OCI-LY7 (cell line): Measurements from ENCODE around the gene FBH1. TPM values are rescaled to one million over a fixed set of nuclear protein-coding genes. Genes with fewer than 3 reads are reported as not detected.
"Not testable (repeated sequence)": the region's sequence is repeated elsewhere in the genome, so short reads cannot be mapped to it uniquely, and the experiment has no call there.

Source experiments
- BruUV-seq: library from RNA; stranded (reverse); fragments of 400-500 nt; replicated peaks from 2 replicates; lab custom pipeline; 2021; lab: Mats Ljungman, UMichigan
- CTCF ChIA-PET: fragments of 300-600 bp; sonication (Branson Sonifier 250); formaldehyde crosslinking; loops from one replicate; lab custom pipeline; 2022; ENCODE audit warnings: antibody characterized with exemption; ENCODE audit not compliant: unreplicated experiment; lab: Charles Lee
- POLR2A ChIA-PET: fragments of 300-600 bp; sonication (Branson Sonifier 250); formaldehyde crosslinking; loops from one replicate; lab custom pipeline; 2022; ENCODE audit warnings: antibody characterized with exemption; lab: Charles Lee
- DNase-seq: peaks from one replicate; pipeline ENCODE4 v3.0.0-alpha.2; 2015; ENCODE audit warnings: low spot score
- H2AFZ ChIP-seq: fragments of 200-600 bp; sonication (generic), shearing (Covaris generic); 2 replicates; pipeline ENCODE4 v1.6.1; 2014; ENCODE audit warnings: mild to moderate bottlenecking, antibody characterized with exemption, low read length, moderate library complexity
- H3K27ac ChIP-seq: fragments of 200-600 bp; sonication (generic); 2 replicates; pipeline ENCODE4 v1.5.1; 2014; ENCODE audit warnings: mixed run types, low read depth, mild to moderate bottlenecking, moderate library complexity, low read length, inconsistent platforms; ENCODE audit not compliant: poor library complexity, severe bottlenecking
- H3K36me3 ChIP-seq: fragments of 200-600 bp; sonication (generic); 2 replicates; pipeline ENCODE4 v1.6.1; 2014; ENCODE audit warnings: mild to moderate bottlenecking, antibody characterized with exemption, low read length, moderate library complexity, mixed read lengths; ENCODE audit not compliant: insufficient read depth
- H3K4me1 ChIP-seq: fragments of 200-600 bp; sonication (generic); 2 replicates; pipeline ENCODE4 v1.5.1; 2014; ENCODE audit warnings: mild to moderate bottlenecking, low read length; ENCODE audit not compliant: insufficient read depth, poor library complexity, severe bottlenecking
- H3K4me2 ChIP-seq: fragments of 200-600 bp; sonication (generic); 2 replicates; pipeline ENCODE4 v1.6.1; 2014; ENCODE audit warnings: mild to moderate bottlenecking, low read length
- H3K4me3 ChIP-seq: fragments of 200-600 bp; sonication (generic); 2 replicates; pipeline ENCODE4 v1.5.1; 2014; ENCODE audit warnings: mild to moderate bottlenecking, low read depth, low read length; ENCODE audit not compliant: poor library complexity, severe bottlenecking
- H3K79me2 ChIP-seq: fragments of 200-600 bp; sonication (generic); 2 replicates; pipeline ENCODE4 v1.6.1; 2016; ENCODE audit warnings: low read depth, mild to moderate bottlenecking, low read length, moderate library complexity, mixed read lengths; ENCODE audit not compliant: insufficient read depth
- H3K9me2 ChIP-seq: fragments of 200-600 bp; sonication (generic); 2 replicates; pipeline ENCODE4 v1.6.1; 2016; ENCODE audit warnings: mild to moderate bottlenecking, low read length, mixed read lengths; ENCODE audit not compliant: insufficient read depth
- H3K9me3 ChIP-seq: fragments of 200-600 bp; sonication (generic); 2 replicates; pipeline ENCODE4 v1.6.1; 2014; ENCODE audit warnings: mild to moderate bottlenecking, mixed run types, low read length, mixed read lengths
- H4K20me1 ChIP-seq: fragments of 200-600 bp; sonication (generic); 2 replicates; pipeline ENCODE4 v1.6.1; 2014; ENCODE audit warnings: mild to moderate bottlenecking, antibody characterized with exemption, low read length, moderate library complexity, mixed read lengths; ENCODE audit not compliant: insufficient read depth
- EZH2phosphoT487 ChIP-seq: fragments of 200-600 bp; sonication (generic); IDR thresholded peaks from 2 replicates; pipeline ENCODE4 v1.6.1; 2018; ENCODE audit warnings: low read depth, borderline replicate concordance, mild to moderate bottlenecking, mixed run types, antibody characterized with exemption, low read length, moderate library complexity, mixed read lengths
- intact Hi-C: fragments of 100-400 bp; cut with micrococcal nuclease; formaldehyde crosslinking; loops from one replicate; pipeline ENCODE4 v1.10.0; 2022; ENCODE audit not compliant: unreplicated experiment
- total RNA-seq, 2 experiments: library from RNA; depleted of rRNA in 1 of 2; stranded (reverse); fragments of >200 nt in 1 of 2; shearing (Covaris generic) in 1 of 2; gene quantifications; 2 replicates each; pipeline ENCODE4 v1.2.3, GENCODE V29; 2014 to 2022
- TF ChIP-seq, protein P1 (sequence below): fragments of 200-600 bp; sonication (generic); conservative IDR thresholded peaks from 2 replicates; pipeline ENCODE4 v1.5.1; 2014; ENCODE audit warnings: mild to moderate bottlenecking, antibody characterized with exemption, low read length, moderate library complexity, mixed read lengths

The FBH1 gene
- total RNA-seq, 2 experiments from 2014 or later, result 58.1 to 65.6 TPM

GRCh38 chr10:5860066-5860465 lies 30.0 kb upstream of the FBH1 start:
- intact Hi-C loops, result no loop called here
- Histone ChIP-seq H3K27ac (no peak overlapping the region), H3K4me2 (no peak overlapping the region), H4K20me1 (no peaks in the 10 kb centered on the region), H3K9me3 (no peaks in the 10 kb centered on the region), H2AFZ (no peak overlapping the region), H3K4me1 (peaks cover 13% of the 10 kb centered on the region), H3K9me2 (no peaks in the 10 kb centered on the region), H3K36me3 (no peaks in the 10 kb centered on the region), H3K4me3 (no peak overlapping the region), H3K79me2 (no peaks in the 10 kb centered on the region)
- TF ChIP-seq, protein P1, sequence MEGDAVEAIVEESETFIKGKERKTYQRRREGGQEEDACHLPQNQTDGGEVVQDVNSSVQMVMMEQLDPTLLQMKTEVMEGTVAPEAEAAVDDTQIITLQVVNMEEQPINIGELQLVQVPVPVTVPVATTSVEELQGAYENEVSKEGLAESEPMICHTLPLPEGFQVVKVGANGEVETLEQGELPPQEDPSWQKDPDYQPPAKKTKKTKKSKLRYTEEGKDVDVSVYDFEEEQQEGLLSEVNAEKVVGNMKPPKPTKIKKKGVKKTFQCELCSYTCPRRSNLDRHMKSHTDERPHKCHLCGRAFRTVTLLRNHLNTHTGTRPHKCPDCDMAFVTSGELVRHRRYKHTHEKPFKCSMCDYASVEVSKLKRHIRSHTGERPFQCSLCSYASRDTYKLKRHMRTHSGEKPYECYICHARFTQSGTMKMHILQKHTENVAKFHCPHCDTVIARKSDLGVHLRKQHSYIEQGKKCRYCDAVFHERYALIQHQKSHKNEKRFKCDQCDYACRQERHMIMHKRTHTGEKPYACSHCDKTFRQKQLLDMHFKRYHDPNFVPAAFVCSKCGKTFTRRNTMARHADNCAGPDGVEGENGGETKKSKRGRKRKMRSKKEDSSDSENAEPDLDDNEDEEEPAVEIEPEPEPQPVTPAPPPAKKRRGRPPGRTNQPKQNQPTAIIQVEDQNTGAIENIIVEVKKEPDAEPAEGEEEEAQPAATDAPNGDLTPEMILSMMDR, result no peak
- TF ChIP-seq EZH2phosphoT487, result no peak
- no peak for DNase-seq
- POLR2A ChIA-PET, result interaction anchor here (0.6 to 5.3 kb wide), 4 partner anchors 9 to 195 kb away, joined by 3 to 40 read pairs (median 5); no protein-coding TSS in a partner anchor
- CTCF ChIA-PET, result no interaction called here
- no TSS peak for BruUV-seq

DNA sequence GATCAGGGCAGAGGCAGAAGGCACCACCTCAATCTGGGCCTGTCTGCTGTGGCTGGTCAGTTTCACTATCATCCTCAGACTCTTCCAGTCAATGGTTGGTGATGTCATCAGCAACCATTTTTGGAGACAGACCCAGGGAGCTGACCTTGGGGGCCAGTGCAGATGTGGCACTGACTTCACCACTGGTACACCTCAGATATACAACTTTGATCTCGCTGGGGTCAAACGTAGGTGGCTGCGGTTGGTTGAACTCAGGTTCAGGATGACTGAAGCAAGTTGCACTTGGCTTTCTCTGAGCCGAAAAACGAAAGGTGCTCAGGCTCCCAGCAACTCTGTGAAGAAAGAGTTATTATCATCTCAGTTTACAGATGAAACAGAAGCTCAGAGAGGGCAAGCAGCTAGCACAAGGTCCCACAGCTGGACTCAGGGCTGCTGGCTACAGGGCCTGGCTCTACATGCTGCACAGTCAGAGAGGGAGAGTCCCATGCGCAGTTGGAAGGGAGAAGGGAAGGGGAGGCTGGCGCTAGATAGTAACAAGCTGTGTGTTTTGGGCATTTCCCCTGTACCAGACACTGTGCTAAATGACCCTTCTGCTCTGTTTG lies 27.6 kb upstream of the FBH1 start:
- H3K27ac ChIP-seq, result no peak overlapping the region
- H3K9me2 ChIP-seq, result no peaks in the 10 kb centered on the region
- no peaks in the 10 kb centered on the region for H3K36me3 ChIP-seq
- BruUV-seq, result no TSS peak
- peaks cover 13% of the 10 kb centered on the region for H3K4me1 ChIP-seq
- TF ChIP-seq, protein P1, result no peak
- TF ChIP-seq EZH2phosphoT487, result no peak
- CTCF ChIA-PET, result interaction anchor here (0.5 kb wide), 1 partner anchor 202 kb away, joined by 3 read pairs; no protein-coding TSS in a partner anchor
- intact Hi-C loops, result no loop called here
- no peak for DNase-seq
- H3K4me2 ChIP-seq, result peak overlapping the region; percentile 31; the same call in 1 of the 2 replicates
- H4K20me1 ChIP-seq, result no peaks in the 10 kb centered on the region
- 0 out of 2 replicates have a peak, but pooled peaks cover under 1% of the 10 kb centered on the region for H3K9me3 ChIP-seq
- H2AFZ ChIP-seq, result no peak overlapping the region
- POLR2A ChIA-PET, result interaction anchor here (0.6 to 1.3 kb wide), 4 partner anchors 10 to 70 kb away, joined by 3 to 6 read pairs (median 4); no protein-coding TSS in a partner anchor
- H3K4me3 ChIP-seq, result no peak overlapping the region
- no peaks in the 10 kb centered on the region for H3K79me2 ChIP-seq

- H3K36me3 ChIP-seq, H3K79me2 ChIP-seq, H3K9me2 ChIP-seq, intact Hi-C loops, H3K4me3 ChIP-seq, H4K20me1 ChIP-seq, H3K27ac ChIP-seq, H3K9me3 ChIP-seq, H3K4me2 ChIP-seq, DNase-seq, BruUV-seq, H2AFZ ChIP-seq: not testable (repeated sequence)
- H3K4me1 ChIP-seq, result peaks cover 13% of the 10 kb centered on the region
- POLR2A ChIA-PET, result interaction anchor here (1.0 to 1.3 kb wide), 4 partner anchors 10 to 24 kb away, joined by 3 to 6 read pairs (median 4); no protein-coding TSS in a partner anchor
- CTCF ChIA-PET, result interaction anchor here (0.5 kb wide), 1 partner anchor 203 kb away, joined by 3 read pairs; no protein-coding TSS in a partner anchor
Observed at GRCh38 chr10:5862981-5863685, 26.9 kb upstream of the FBH1 start.

GRCh38 chr10:5866451-5867081 lies 23.5 kb upstream of the FBH1 start:
- H3K79me2 ChIP-seq, intact Hi-C loops, H4K20me1 ChIP-seq, H3K4me1 ChIP-seq, BruUV-seq, H3K9me2 ChIP-seq, H3K4me3 ChIP-seq, H2AFZ ChIP-seq, DNase-seq, H3K4me2 ChIP-seq, H3K27ac ChIP-seq, CTCF ChIA-PET, POLR2A ChIA-PET, H3K36me3 ChIP-seq: not testable (repeated sequence)
- H3K9me3 ChIP-seq, result peaks cover 15% of the 10 kb centered on the region; the same call in 1 of the 2 replicates
